ENCODE data around the gene DYNC1I1. TPM values are rescaled to one million over a fixed set of nuclear protein-coding genes. Genes with fewer than 3 reads are reported as not detected.

The DYNC1I1 gene
- polyA plus RNA-seq, 1 donor from 2014 or later = 28.9 TPM

GRCh38 chr7:96017877-96018276 is 245.5 kb downstream of the DYNC1I1 start:
- H3K4me3 ChIP-seq (ENCODE audit: low read length) = no peak overlapping the region
- no peaks in the 10 kb centered on the region for H3F3A ChIP-seq (ENCODE audit: insufficient read depth, low read length, poor library complexity, severe bottlenecking)

GRCh38 chr7:96021568-96021967 is 249.2 kb downstream of the DYNC1I1 start:
- no peak overlapping the region for H2AFZ ChIP-seq (ENCODE audit: low read depth, low read length)
- TF ChIP-seq EZH2 (IDR thresholded peaks at IDR 0.05; ENCODE audit: borderline replicate concordance, insufficient read depth, low read length, poor library complexity, severe bottlenecking) = no peak
- TF ChIP-seq POLR2AphosphoS5 (IDR thresholded peaks at IDR 0.05) = no peak
- no peak for TF ChIP-seq CTCF (IDR thresholded peaks at IDR 0.05; ENCODE audit: poor library complexity, severe bottlenecking)
- TF ChIP-seq MXI1 (conservative IDR thresholded peaks at IDR 0.05; ENCODE audit: poor library complexity, severe bottlenecking) = no peak
- no peak for TF ChIP-seq TAF1 (IDR thresholded peaks at IDR 0.05; ENCODE audit: low read depth)
- TF ChIP-seq RAD21 (conservative IDR thresholded peaks at IDR 0.05) = no peak
- TF ChIP-seq SMC3 (conservative IDR thresholded peaks at IDR 0.05; ENCODE audit: poor library complexity) = no peak
- no peak for TF ChIP-seq REST (IDR thresholded peaks at IDR 0.05; ENCODE audit: borderline replicate concordance)
- TF ChIP-seq EP300 (conservative IDR thresholded peaks at IDR 0.05; ENCODE audit: poor library complexity, severe bottlenecking) = no peak
- H3F3A ChIP-seq (ENCODE audit: insufficient read depth, low read length, poor library complexity, severe bottlenecking) = no peaks in the 10 kb centered on the region
- H3K4me2 ChIP-seq (ENCODE audit: low read length) = no peak overlapping the region
- H3K4me3 ChIP-seq (ENCODE audit: low read length) = no peak overlapping the region
- no peaks in the 10 kb centered on the region for H3K36me3 ChIP-seq (ENCODE audit: insufficient read depth, low read length)
- H3K79me2 ChIP-seq (replicated peaks; ENCODE audit: insufficient read depth, low read length) = no peaks in the 10 kb centered on the region
- H3K9me3 ChIP-seq (ENCODE audit: low read length) = no peaks in the 10 kb centered on the region
- H3K27me3 ChIP-seq (ENCODE audit: insufficient read depth, low read depth, low read length) = no peaks in the 10 kb centered on the region
- H4K20me1 ChIP-seq (ENCODE audit: insufficient read depth) = no peaks in the 10 kb centered on the region
- no peaks in the 10 kb centered on the region for H3K9me2 ChIP-seq (ENCODE audit: insufficient read depth, low read length)
- H3K27ac ChIP-seq (ENCODE audit: low read length) = no peak overlapping the region
- H3K9ac ChIP-seq (ENCODE audit: low read length) = no peak overlapping the region

More at GRCh38 chr7:96017877-96018276, 245.5 kb downstream of the DYNC1I1 start:
- H3K27me3 ChIP-seq (ENCODE audit: insufficient read depth, low read depth, low read length) = no peaks in the 10 kb centered on the region
- no peak overlapping the region for H3K9ac ChIP-seq (ENCODE audit: low read length)
- H3K9me2 ChIP-seq (ENCODE audit: insufficient read depth, low read length) = no peaks in the 10 kb centered on the region
- H3K36me3 ChIP-seq (ENCODE audit: insufficient read depth, low read length) = no peaks in the 10 kb centered on the region
- TF ChIP-seq SMC3 (conservative IDR thresholded peaks at IDR 0.05; ENCODE audit: poor library complexity) = no peak
- no peak for TF ChIP-seq TAF1 (IDR thresholded peaks at IDR 0.05; ENCODE audit: low read depth)
- no peak for TF ChIP-seq CTCF (IDR thresholded peaks at IDR 0.05; ENCODE audit: poor library complexity, severe bottlenecking)
- TF ChIP-seq POLR2AphosphoS5 (IDR thresholded peaks at IDR 0.05) = no peak
- no peak for TF ChIP-seq RAD21 (conservative IDR thresholded peaks at IDR 0.05)
- H3K9me3 ChIP-seq (ENCODE audit: low read length) = no peaks in the 10 kb centered on the region
- no peak overlapping the region for H3K4me2 ChIP-seq (ENCODE audit: low read length)
- no peaks in the 10 kb centered on the region for H4K20me1 ChIP-seq (ENCODE audit: insufficient read depth)
- no peaks in the 10 kb centered on the region for H3K79me2 ChIP-seq (replicated peaks; ENCODE audit: insufficient read depth, low read length)
- H3K27ac ChIP-seq (ENCODE audit: low read length) = no peak overlapping the region
- H2AFZ ChIP-seq (ENCODE audit: low read depth, low read length) = no peak overlapping the region

All from neural cell (in vitro differentiated cells).